IMR-90 (cell line): ENCODE measurements around the gene AP3D1. TPM values are rescaled to one million over a fixed set of nuclear protein-coding genes. Genes with fewer than 3 reads are reported as not detected.
A peak's percentile ranks its signal among the peaks of the same experiment; 100 is the strongest.

Source experiments
- ATAC-seq: fragments of 200-7000 bp; cut with Tn5 transposase; 2 replicates; pipeline ENCODE4 v1.9.1; 2020; ENCODE audit warnings: low read depth, mild to moderate bottlenecking, moderate library complexity
- BruUV-seq: library from RNA; stranded (reverse); fragments of 400-500 nt; replicated peaks from 2 replicates; lab custom pipeline; 2021; lab: Mats Ljungman, UMichigan
- CTCF ChIA-PET: fragments of 300-600 bp; formaldehyde crosslinking; extraction: SDS; loops from one replicate; lab custom pipeline; 2021; ENCODE audit warnings: antibody characterized with exemption; lab: Yijun Ruan, JAX
- POLR2A ChIA-PET: fragments of 300-600 bp; sonication (Branson Sonifier 250); formaldehyde crosslinking; loops from one replicate; lab custom pipeline; 2022; ENCODE audit warnings: antibody characterized with exemption; ENCODE audit not compliant: unreplicated experiment; lab: Charles Lee
- DNase-seq: peaks from one replicate; pipeline ENCODE4 v3.0.0; 2013
- H2AFZ ChIP-seq: replicated peaks from 2 replicates; pipeline ENCODE3; 2013; ENCODE audit warnings: low read length, mild to moderate bottlenecking; ENCODE audit not compliant: poor library complexity
- H2AK5ac ChIP-seq: 2 replicates; pipeline ENCODE4 v1.6.1; 2013; ENCODE audit warnings: low read depth, low read length, inconsistent platforms
- H2AK9ac ChIP-seq: replicated peaks from 2 replicates; pipeline ENCODE3; 2013; ENCODE audit warnings: mild to moderate bottlenecking, low read depth, low read length, moderate library complexity; ENCODE audit not compliant: poor library complexity
- H2BK120ac ChIP-seq: 2 replicates; pipeline ENCODE4 v1.6.1; 2013; ENCODE audit warnings: low read depth, low read length, inconsistent platforms
- H2BK15ac ChIP-seq: 3 replicates; pipeline ENCODE4 v1.6.1; 2013; ENCODE audit warnings: low read depth, low read length, inconsistent platforms
- H2BK20ac ChIP-seq: 2 replicates; pipeline ENCODE4 v1.6.1; 2013; ENCODE audit warnings: low read depth, mild to moderate bottlenecking, inconsistent platforms, low read length, moderate library complexity
- H2BK5ac ChIP-seq: 2 replicates; pipeline ENCODE4 v1.6.1; 2013; ENCODE audit warnings: mild to moderate bottlenecking, low read depth, low read length, inconsistent platforms; ENCODE audit not compliant: poor library complexity, severe bottlenecking
- H3K14ac ChIP-seq: replicated peaks from 2 replicates; pipeline ENCODE4 v1.6.1; 2013; ENCODE audit warnings: low read depth, low read length, inconsistent platforms
- H3K18ac ChIP-seq: 2 replicates; pipeline ENCODE4 v1.6.1; 2013; ENCODE audit warnings: low read depth, low read length, control low read depth
- H3K23ac ChIP-seq: 2 replicates; pipeline ENCODE4 v1.6.1; 2013; ENCODE audit warnings: low read depth, low read length, inconsistent platforms
- H3K27ac ChIP-seq: 2 replicates; pipeline ENCODE4 v1.5.1; 2013; ENCODE audit warnings: mild to moderate bottlenecking, control low read depth, low read length; ENCODE audit not compliant: insufficient read depth
- H3K27me3 ChIP-seq: 2 replicates; pipeline ENCODE4 v1.6.1; 2013; ENCODE audit warnings: low read length; ENCODE audit not compliant: control insufficient read depth, insufficient read depth
- H3K36me3 ChIP-seq: 2 replicates; pipeline ENCODE4 v1.6.1; 2013; ENCODE audit warnings: low read length, mixed read lengths; ENCODE audit not compliant: control insufficient read depth, insufficient read depth
- H3K4ac ChIP-seq: 2 replicates; pipeline ENCODE4 v1.6.1; 2013; ENCODE audit warnings: low read depth, low read length, inconsistent platforms
- H3K4me1 ChIP-seq: 2 replicates; pipeline ENCODE4 v1.6.1; 2013; ENCODE audit warnings: low read length, mixed read lengths; ENCODE audit not compliant: control insufficient read depth, insufficient read depth
- H3K4me2 ChIP-seq: 2 replicates; pipeline ENCODE4 v1.6.1; 2013; ENCODE audit warnings: low read depth, mild to moderate bottlenecking, control low read depth, low read length, moderate library complexity
- H3K4me3 ChIP-seq: 2 replicates; pipeline ENCODE4 v1.5.1; 2013; ENCODE audit warnings: low read depth, mild to moderate bottlenecking, control low read depth, low read length, moderate library complexity; ENCODE audit not compliant: insufficient read depth
- H3K56ac ChIP-seq: 2 replicates; pipeline ENCODE4 v1.6.1; 2013; ENCODE audit warnings: low read length, inconsistent platforms; ENCODE audit not compliant: insufficient read depth; ENCODE audit errors: extremely low read depth
- H3K79me1 ChIP-seq, 2 experiments: 2 replicates each; pipeline ENCODE4 v1.6.1; 2013; ENCODE audit warnings: low read length in 2 of 2, inconsistent platforms in 1 of 2, low read depth in 1 of 2
- H3K9ac ChIP-seq: 2 replicates; pipeline ENCODE4 v1.6.1; 2013; ENCODE audit warnings: low read depth, low read length, control low read depth
- H3K9me1 ChIP-seq: 2 replicates; pipeline ENCODE4 v1.6.1; 2013; ENCODE audit warnings: low read length, inconsistent platforms; ENCODE audit not compliant: insufficient read depth
- H3K9me3 ChIP-seq: 2 replicates; pipeline ENCODE4 v1.6.1; 2013; ENCODE audit warnings: low read length; ENCODE audit not compliant: control insufficient read depth, insufficient read depth
- H4K20me1 ChIP-seq: 2 replicates; pipeline ENCODE4 v1.6.1; 2013; ENCODE audit warnings: low read length, inconsistent platforms; ENCODE audit not compliant: insufficient read depth
- H4K5ac ChIP-seq: 2 replicates; pipeline ENCODE4 v1.6.1; 2013; ENCODE audit warnings: mild to moderate bottlenecking, low read depth, low read length, control low read depth
- H4K8ac ChIP-seq, 2 experiments: 2 replicates each; pipeline ENCODE4 v1.6.1; 2013; ENCODE audit warnings: low read depth in 2 of 2, low read length in 2 of 2, control low read depth in 1 of 2, inconsistent platforms in 1 of 2
- H4K91ac ChIP-seq: 2 replicates; pipeline ENCODE4 v1.6.1; 2013; ENCODE audit warnings: low read depth, low read length, inconsistent platforms; ENCODE audit not compliant: insufficient read depth
- NFE2L2 ChIP-seq: fragments of 150-350 bp; IDR thresholded peaks from 2 replicates; pipeline ENCODE4 v1.6.1; 2016; ENCODE audit warnings: low read depth, mild to moderate bottlenecking, low read length
- WGBS, 2 experiments: methylation state at CpG; one replicate each; pipeline versions ENCODE4 v1.1.5 to v1.1.7; 2013; ENCODE audit warnings: missing lambda C conversion rate in 2 of 2; ENCODE audit not compliant: insufficient read length in 1 of 2; ENCODE audit errors: extremely low coverage in 2 of 2; 5-methylcytosine and 5-hydroxymethylcytosine counted together
- dilution Hi-C: fragments of 300-500 bp; cut with HindIII; formaldehyde crosslinking; loops from one replicate; pipeline ENCODE4 v1.14.3; 2018; ENCODE audit warnings: low sequenced_read_pairs; ENCODE audit not compliant: unreplicated experiment
- in situ Hi-C: fragments of 300-500 bp; cut with MboI; formaldehyde crosslinking; loops from 3 replicates; pipeline ENCODE4 v1.14.3; 2019; ENCODE audit warnings: low sequenced_read_pairs, inconsistent platforms, mixed read lengths
- intact Hi-C: fragments of 100-400 bp; cut with micrococcal nuclease; formaldehyde crosslinking; loops from 2 replicates; pipeline ENCODE4 v1.10.0; 2022
- polyA plus RNA-seq, 3 experiments: library from polyadenylated mRNA; depleted of rRNA; stranded (reverse); fragments of >200 nt; gene quantifications; 2 replicates each; pipeline ENCODE4 v1.2.3, GENCODE V29; 2012; ENCODE audit warnings: low replicate concordance in 1 of 3
- total RNA-seq: library from RNA; depleted of rRNA; stranded (reverse); fragments of >200 nt; gene quantifications from 2 replicates; pipeline ENCODE4 v1.2.3, GENCODE V29; 2012

AP3D1 gene
- total and polyA plus RNA-seq, 2 of the 4 experiments (the other 2 are of a cell fraction): 75.3 to 129 TPM

DNA sequence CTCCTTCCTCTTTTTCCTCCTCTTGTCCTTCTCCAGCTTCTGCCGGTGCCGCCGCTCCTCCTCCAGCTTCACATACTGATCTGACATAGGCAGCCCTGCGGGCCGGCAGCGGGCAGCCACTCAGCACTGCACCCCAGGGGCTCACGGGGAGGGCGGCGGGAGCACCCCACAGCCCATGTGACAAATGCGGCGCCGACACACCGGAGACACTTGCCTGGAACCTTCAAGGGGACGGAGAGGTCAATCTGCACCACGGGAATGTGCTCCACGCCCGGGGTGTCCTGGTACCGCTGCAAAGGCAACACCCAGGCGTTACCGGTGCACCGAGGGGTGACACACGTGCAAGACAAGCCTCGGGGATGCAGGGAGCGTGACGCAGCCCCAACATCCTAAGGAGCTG is 36.0 kb downstream of the AP3D1 start:
- Histone ChIP-seq H2AFZ (no peak overlapping the region), H3K9me3 (no peaks in the 10 kb centered on the region), H2BK5ac (no peak overlapping the region), H3K4me2 (no peak overlapping the region), H2BK20ac (no peak overlapping the region), H3K56ac (no peak overlapping the region), H3K4me3 (no peak overlapping the region), H3K14ac (no peak overlapping the region), H2BK15ac (no peak overlapping the region), H4K20me1 (peaks cover 12% of the 10 kb centered on the region), H3K18ac (no peak overlapping the region), H3K4me1 (no peaks in the 10 kb centered on the region), H2AK9ac (peak overlapping the region; percentile 1), H4K5ac (no peak overlapping the region), H3K27ac (no peak overlapping the region), H3K27me3 (no peaks in the 10 kb centered on the region), H3K23ac (no peak overlapping the region), H4K8ac (no peak overlapping the region), H2AK5ac (no peak overlapping the region), H3K79me1 (peaks cover 7 to 22% of the 10 kb centered on the region in 2 experiments; a peak in 3 of 4 replicates), H4K91ac (no peak overlapping the region), H3K9me1 (no peaks in the 10 kb centered on the region), H3K4ac (no peak overlapping the region), H2BK120ac (no peak overlapping the region), H3K9ac (no peak overlapping the region), H3K36me3 (peaks cover 91% of the 10 kb centered on the region)
- in situ Hi-C loops: no loop called here
- TF ChIP-seq NFE2L2: no peak
- POLR2A ChIA-PET: no interaction called here
- intact Hi-C loops: no loop called here
- dilution Hi-C loops: no loop called here
- DNase-seq (no peak), ATAC-seq (no peak)
- CTCF ChIA-PET: no interaction called here
- no TSS peak for BruUV-seq
- WGBS, 2 experiments: 96% methylated on average over 16 of the region's 25 CpGs; no CpG with 5 or more reads in 1 of the 2 experiments
